HG03175 (cell line): Measurements from ENCODE around the gene MMP17.

ENCODE experiments used
- ATAC-seq: cut with Tn5 transposase; IDR thresholded peaks from one replicate; pipeline ENCODE4 v1.9.1; 2021; ENCODE audit warnings: mild to moderate bottlenecking, moderate library complexity; ENCODE audit not compliant: unreplicated experiment

MMP17 gene

DNA sequence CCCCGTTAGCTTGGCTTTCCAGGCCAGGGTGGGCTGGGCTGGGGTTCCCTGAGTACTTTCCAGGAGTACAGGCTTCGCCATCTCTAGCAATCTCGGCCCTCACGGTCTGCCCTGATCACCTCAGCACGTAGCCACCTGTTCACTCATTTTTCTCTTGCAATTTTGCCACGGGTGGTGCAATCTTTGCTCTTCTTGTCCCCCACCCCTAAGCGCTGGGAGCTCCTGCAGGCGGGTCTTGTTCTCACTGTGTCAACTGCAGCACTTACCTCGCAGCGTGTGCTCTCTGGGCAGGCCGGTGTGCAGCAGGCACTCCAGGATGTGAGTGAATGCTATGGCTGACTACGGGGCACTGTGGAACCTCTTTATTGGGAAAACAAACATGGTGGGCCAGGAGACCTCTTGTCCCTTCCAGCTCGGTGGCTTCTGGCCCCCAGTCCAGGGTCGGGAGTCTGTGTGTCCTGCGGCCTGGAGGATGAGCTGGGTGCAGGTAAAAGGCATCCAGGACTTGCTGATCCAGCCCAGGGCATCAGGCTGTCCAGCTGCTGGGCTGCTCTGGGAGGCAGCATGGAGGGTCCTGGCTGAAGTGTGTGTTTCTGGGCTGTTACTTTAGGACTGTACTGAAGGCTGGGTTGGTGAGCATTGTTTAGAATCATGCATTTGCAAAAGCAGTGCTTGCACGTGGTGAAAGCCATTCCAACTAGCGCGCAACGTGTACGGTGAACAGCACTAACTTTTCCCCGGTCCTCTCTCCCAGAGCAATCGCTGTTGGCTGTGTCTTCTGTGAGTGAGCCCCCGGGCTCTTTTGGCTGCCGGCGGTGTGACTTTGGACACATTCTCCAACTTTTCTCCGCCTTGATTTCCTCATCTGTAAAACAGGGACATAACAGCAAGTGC, 64.8 kb downstream of the MMP17 start:
- ATAC-seq: no peak

DNA sequence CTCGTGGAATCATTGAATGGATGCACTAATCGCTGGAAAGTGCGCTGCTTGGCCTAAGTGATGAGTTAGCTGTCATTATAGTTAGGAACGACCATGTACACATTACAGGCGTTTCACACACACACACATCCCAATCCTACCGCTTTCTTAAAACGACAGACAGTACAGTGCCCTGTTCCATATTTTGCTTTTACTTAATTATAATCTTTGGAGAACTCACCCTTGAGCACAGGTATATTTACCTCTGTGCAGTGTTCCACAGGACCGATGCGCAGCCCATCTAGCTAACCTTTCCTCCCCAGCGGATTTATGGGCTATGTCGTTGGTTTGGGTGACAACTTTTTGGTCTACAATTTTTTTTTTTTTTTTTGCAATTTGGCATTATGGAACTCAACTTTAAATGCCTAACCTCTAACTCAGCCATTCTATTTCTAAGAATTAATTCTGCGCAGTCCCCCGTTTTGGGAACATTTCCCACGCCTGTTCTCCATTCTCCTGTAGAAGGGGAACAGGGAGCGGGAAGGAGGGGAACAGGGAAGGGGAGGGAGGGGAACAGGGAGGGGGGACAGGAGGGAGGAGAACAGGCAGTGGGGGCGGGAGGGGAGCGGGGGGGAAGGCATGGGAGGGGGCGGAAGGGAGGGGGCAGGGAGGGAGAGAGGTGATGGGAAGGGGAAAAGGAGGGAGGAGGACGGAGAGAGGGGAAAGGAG, 65.6 kb downstream of the MMP17 start:
- no peak for ATAC-seq

DNA sequence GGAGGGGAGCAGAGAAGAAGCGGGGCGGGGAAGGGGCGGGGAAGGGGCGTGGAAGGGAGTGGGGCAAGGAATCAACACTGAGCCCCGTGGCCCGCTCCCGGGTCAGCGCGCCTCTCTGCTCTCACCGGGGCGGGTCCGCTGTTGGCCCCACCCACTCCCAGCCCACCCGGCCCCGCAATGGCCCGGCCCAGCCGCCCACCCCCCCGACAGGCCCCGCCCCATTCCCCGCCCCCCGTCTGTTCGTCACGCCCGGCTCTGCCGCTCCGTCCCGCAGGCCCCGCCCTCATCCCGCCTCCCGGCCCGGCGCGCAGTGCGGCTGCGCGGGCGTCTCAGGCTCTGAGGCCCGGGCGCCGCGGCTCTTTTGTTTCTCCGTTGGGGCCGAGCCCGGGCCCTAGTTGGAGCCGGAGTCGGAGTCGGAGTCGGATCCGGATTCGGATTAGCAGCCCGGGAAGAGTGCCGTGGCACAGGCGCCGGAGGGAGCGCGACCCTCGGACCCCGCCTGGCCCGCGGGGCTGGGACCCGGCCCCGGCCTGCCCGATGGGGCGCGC, 66.2 kb downstream of the MMP17 start, which contains the start of gene ULK1:
ULK1 (plus strand) TSS at position 310 of the 548 bp plus-strand sequence. CDS start 380 bp downstream, outside the sequence.
- ATAC-seq: peak; percentile 86

DNA sequence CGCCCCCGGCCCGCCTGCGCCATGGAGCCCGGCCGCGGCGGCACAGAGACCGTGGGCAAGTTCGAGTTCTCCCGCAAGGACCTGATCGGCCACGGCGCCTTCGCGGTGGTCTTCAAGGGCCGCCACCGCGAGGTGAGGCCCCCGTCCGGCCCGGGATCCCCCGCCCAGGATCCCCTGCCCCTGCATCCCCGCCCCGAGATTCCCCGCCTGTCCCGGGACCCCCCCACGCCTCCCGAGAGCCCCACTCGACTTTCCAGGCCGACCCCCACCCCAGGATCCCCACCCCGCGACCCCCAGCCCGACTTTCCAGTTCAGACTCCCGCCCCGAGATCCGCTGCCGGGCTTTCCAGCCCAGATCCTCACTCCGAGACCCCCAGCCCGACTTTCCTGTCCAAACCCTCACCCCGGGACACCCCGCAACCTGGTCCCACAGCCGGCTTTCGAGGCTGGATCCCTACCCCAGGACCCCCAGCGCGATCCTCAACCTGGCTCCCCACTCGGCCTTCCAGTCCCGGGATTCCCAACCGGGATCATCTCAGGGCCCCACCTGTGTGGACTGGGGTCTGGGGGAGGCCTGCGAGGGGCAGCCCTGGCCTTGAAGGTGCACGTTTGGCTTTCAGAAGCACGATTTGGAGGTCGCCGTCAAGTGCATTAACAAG, 66.9 kb downstream of the MMP17 start:
- peak; percentile 14 for ATAC-seq

DNA sequence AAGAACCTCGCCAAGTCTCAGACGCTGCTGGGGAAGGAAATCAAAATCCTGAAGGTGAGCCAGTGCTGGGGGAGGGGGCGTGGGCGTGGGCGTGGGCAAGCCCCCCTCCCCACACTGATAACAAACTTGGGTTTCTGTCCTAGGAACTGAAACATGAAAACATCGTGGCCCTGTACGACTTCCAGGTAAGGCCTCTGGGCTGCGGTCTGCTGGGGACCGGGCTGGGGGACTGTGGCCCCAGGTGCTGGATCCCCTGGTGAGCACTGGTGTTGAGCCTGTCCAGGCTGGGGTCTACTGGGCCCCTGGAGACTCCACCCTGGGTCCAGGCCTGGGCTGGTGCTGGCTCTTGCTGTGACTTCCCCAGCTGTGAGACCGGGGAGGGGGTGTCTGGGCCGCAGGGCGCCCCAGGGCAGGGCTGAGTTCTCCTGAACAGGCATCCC, 67.5 kb downstream of the MMP17 start:
- peak; percentile 12 for ATAC-seq

DNA sequence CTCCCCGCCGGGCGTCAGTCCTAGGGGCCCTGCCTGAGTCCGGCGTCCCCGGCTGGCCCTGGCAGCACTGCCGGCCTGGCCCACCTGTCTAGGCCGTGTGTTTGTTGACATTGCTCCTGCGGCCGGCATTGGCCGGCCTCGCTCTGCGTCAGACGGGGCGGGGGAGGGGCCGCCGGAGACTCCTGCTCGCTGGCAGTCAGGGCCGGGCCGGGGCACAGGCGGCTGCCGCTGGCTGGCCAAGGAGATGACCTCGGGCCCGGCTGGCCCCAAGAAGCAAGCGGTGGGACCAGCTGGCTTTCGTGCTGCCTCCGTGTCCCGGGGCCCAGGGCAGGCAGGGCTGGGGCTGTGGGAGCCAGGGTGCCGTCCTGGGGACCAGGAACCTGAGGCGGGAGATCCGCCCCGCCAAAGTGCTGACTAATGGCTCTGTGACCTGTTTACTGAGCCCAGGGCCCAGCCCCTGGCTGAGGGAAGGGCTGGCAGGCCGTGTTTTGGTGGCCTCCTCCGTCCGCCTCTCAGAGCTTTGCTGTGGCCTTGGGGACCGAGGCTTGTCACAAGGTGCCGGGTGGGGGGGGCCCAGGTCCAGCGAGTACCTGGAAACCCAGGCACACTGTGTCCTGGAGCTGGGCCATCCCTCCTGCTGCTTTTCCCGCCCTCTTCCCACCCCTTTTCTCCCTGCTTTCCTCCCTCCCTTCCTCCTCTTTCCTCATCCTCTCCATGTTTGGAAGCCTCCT, 68.1 kb downstream of the MMP17 start:
- ATAC-seq: peak; percentile 62

DNA sequence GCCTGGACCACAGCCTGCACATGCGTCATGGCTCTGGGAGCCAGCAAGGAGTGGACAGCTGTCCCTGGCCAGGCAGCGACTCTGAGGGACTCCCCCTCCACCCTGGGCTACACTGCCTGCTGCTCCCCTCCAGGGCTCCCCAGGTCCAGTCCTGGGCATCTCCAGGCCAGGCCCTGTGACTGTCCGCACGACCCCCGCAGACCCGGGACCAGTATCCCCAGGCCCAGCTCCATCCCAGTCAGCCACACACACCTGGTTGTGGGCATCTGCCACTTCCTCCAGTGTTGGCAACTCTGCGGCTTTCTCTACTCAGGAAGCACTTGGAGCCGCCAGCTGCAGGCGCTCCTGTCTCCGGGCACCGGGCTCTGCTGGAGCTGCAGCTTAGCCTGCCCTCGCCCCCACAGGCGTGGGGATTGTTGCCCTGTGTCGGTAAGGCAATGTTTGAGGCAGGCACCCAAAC, 68.6 kb downstream of the MMP17 start:
- ATAC-seq: no peak

DNA sequence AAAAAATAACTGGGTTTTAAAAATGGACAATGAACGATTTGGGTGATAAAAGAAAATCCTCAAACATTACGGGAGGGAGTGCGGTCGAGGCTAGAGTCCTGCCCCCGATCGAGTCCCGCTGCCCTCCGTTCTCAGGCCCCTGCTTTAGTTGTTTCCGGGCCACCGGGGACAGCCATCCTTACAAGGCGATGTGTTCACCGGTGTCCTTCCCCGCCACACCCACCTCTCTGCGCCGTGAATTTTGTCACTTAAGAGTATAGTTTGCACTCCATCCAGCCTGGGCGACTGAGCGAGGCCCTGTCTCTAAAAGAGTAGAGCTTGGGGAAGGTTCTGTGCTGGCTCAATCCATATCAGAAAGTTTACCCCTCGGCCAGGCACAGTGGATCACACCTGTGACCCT, 69.1 kb downstream of the MMP17 start:
- no peak for ATAC-seq

DNA sequence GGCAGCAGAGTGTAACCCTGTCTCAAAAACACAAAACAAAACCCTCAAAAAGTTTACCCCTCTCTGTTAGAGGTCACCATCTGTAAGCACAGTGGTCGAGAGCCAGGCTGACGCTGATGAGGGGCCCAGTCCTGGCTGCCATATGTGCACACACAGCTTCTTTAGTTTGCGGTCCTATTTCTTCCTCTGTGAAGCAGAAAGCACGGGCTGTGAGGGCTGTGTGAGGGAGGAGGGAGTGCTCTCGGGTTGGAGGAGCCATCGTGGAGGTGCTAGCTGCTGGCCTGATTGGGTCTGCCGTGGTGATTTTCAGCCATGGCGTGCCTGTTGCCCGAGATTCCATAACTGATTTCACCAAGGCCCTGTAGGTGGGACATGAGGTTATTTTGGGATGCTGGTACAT, 69.7 kb downstream of the MMP17 start:
- ATAC-seq: no peak

DNA sequence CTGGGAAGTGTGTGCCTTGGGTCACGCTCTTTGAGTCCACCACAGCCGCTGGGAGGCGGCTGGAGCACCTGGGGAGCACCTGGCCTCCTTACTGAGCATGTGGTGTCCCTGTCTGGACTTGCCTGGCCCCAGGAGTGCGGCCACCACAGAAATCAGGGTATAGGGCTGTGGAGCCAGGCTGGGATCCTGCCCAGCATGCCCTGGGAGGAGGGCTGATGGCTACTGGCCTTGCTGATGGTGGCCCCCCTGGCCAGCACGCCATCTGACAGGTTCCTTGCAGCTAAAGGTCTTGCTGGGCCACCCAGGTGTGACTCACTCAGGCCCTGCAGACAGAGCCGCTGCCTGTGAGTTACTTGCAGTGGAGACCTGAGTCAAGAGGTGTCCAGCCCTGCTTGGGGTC, 72.2 kb downstream of the MMP17 start:
- ATAC-seq: no peak
